NCI-H1436 treated with DMSO at 0.1 percent for 48 hours (cell line): ENCODE measurements around the gene FLRT3.

ENCODE experiments used
- DNase-seq: peaks from one replicate; lab custom pipeline; 2025; lab: John Stamatoyannopoulos, UW

FLRT3 gene

DNA sequence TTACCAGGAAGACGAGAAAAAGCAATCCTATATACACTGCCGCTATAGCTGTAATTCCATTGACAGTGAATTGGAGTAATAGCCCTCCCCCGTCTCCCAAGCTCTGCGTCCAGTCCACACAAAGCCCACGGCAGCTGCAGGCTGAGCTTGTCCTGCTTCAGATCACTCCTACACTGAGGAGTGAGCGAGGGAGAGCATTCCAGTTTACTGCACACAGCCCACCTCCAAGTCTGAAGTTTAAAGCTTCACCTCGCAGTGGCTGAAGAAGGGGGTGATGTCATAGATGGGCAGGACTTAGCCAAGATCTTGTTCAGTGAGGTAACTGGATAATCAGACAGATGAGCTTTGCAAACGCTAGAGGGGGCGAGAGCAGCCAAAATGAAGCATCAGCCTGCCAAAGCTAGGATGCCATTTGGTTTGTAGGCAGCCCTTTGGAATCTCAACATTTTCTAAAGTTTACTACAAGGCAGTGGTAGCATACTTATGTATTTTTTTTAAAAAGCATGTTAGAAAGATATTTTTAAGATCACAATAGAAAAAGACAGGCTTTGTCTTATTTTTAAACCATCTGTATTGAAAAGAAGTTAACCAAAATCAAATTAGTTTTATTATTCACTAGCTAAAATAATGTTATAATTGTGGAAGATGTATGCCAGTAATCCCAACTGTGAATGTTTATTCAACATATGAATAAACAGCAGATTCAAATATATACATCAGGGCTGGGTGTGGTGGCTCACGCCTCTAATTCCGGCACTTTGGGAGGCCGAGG is at the start of gene FLRT3:
FLRT3 (minus strand) TSS at position 213 of the 772 bp plus-strand sequence. CDS start 10,106 bp downstream, outside the sequence.
- DNase-seq = peak; percentile 86

DNA sequence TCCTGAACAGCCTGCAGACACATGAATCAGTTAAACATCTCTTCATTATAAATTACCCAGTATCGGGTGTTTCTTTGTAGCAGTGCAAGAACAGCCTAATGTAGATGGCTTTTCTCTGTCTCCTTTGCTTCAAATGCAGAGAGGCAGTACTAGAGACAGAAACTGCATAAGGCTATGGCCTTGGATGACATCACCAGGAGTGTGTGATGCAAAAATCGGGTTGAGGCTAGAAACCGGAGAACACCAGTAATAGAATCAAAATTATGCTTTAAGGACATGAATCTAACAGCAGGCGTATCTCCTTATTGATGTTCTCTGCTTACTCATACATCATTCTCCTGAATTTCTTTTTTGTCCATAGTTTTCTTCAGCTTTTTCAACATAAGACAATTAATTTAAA is 49.3 kb upstream of the FLRT3 start:
- DNase-seq = no peak

DNA sequence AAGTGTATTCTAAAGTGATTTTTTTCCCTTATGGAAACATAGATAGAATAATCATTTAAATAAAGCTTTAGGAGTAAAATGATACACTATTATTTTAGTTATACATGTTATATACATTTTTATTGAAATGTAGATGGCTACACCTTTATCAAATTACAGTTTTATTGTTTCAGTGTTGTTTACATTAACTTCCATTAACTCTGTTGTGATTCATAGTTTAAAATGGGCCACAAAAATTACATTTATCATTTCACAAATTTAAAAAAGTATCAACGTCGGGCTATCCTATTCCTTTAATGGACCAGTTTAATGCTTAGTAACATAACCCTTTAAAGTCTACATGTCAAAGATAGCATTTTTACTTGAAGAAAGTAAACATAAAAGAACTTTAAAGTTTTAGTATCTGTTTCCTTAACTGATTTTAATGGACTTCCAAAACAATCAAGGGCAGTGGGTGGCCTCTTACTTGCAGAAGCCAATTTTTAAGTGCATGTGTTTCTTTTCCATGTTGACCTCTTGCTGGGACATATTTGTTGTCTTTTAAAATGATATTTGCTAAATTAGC is 47.8 kb upstream of the FLRT3 start:
- DNase-seq = no peak

DNA sequence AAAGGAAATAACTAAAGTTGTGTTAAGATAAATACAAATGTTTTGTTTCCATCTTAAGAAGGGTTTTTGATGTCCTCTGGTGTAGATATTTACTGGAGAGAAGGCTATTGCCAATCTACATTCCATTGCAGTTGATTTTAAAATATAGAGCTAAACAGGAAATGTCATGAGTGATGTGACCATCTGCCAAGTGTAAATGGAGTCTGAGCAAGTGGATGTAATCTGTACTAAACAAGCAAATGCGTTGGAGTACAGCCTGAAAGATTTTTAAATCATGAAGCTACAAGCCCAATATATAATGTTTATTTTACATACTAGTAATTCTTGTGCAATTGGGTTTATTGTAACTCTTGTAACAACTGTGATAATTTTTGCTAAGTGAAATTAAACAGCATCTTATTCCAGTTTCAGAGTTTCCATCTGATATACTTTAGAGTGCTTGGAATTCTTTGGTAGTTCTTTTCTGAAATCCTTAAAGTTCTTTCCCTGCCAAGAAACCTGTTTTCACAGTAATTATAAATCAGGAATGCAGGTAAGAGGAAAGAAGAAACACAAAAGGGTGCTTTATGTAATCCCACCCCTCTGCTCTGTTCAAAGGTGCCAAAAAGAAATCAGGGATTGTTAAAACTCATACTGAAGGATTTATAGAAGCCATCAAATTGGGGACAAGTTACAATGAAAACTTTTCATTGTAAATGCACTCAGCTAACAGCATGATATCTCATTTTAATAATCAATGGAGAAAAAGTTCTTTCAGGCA is 47.2 kb upstream of the FLRT3 start:
- DNase-seq = no peak

DNA sequence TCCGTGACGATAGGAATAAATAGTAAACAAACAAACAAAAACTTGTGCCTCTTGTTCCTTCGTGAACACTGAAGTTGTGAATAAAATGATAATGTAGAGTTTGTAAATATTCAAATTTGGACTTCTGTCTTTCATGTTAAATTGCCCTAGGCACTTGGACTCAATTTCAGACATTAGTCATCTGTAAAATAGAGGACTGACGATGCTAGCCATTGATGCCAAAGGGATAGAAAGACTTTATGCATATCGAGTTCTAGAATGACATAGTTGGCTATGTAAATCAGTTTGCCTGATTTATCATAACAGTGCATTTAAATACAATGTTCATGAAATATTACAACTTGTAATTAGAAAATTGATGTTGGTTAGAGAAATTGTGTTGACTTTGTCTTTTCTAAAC is 45.9 kb upstream of the FLRT3 start:
- DNase-seq = no peak

DNA sequence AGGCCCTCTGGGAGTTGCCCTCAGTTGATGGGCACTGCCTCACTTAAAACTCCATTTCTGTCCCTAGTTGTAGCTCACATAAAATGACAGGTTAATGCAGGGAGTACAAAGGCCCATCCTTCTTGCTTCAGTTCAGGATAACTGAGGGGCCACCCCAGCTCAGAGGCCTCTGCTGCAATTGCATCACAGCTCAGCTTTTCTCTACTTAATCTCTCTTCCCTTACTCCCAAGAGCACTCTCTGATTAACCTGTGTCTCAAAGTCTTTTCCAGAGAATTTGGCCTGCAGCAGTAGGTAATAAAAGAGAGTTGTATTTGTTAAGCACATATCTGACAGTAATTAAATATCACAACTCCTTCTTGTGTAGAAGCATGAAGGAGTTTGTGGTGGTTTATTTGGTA is 40.9 kb upstream of the FLRT3 start:
- no peak for DNase-seq

DNA sequence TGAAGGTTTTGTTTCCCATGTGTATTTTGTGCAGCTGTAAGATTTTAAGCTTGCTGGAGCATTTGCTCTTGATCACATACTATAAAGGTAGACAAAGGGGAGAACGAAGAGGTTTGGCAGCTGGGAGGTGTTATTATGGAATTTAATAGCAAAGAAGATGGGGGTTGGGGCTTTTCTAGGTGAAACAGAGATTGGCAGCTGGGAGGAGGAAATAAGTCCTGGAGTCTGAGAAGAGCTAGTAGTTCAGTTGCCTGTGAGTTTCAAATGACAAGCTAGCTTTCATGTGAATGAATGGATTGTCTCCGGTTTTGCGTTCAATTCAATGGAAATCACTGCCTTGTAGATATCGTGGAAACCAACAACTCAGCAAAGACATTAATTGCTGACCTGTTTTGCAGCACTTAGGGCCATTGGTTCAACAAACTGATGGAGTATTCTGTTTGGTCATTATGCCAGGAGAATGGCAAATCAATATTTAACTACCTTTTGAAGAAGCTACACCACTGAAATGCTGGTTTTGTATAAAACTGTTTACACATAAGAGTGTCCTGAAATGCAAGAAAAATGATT is 38.1 kb upstream of the FLRT3 start:
- peak; percentile 19 for DNase-seq

DNA sequence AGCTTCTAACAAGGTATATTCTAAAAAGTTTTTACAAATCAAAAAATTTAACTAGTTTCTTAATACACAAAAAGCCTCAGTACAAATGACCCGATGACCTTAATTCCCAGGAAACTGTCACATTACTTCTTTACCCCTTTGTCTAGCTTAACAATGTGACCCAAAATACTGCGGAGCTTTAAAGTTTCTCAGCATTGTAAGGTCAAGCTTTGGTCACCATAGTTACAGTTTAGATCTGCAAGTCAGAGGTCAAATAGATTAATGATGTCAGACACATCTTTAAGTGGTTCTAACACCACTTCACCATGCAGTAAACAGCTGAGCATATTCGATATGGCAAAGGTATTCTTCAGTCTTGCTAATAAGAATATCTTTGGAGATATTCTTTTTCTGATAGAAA is 36.8 kb upstream of the FLRT3 start:
- no peak for DNase-seq

DNA sequence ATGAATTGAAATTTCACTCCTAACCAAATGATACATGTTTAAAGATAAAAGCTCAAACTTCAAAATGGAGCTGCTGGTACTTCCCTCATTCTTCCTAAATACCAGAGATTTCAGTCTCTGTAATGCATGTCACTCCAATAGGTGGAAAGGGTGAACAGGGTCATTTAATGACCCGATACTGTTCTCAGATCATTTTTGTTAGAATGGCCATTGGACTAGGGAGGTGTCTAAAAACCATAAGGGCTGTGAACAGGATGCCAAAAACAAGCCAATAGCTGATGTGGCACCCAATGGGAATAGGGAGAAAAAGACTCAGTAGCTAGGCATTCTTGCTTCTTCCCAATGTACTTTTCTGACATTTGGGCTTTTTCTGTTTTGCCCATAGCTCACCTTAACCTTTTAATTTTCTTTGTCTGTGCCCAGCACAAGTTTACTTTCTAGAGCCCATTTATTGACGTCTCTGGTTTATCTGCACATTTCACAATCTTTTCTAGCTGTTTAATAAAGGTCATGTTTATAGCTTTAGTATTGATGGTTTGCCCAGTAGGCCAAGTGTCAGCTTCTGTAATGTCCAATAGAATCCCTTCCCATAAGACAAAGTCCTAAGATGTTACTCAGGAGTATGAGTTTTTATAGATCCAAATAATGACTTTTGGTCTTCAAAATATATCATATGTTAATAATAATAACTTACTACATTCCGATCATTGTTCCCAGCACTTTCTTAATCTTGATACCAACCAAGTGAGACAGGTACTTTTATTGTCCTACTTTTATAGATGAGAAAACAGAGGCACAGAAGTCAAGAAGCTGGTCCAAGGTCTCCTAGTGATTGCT is 24.3 kb upstream of the FLRT3 start:
- DNase-seq = no peak

DNA sequence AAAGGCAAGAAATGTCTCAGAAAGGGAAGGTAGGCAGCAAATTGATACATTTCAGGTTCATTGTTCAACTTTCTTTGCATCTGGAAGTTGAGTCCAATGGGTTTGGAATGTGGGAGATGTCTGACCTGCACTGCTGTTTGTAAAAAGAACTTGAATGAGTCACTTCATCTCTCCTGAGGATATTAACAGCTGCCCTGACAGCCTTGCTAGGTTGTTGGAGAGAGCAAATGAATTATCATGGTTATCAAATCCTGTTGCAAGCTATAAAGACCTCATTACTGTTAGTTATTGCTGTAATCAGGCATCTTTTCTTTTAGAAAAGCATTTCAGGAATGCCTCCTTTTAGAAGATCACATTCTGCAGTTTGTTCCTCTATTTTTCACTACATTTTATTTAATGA is 23.0 kb upstream of the FLRT3 start:
- DNase-seq = no peak

DNA sequence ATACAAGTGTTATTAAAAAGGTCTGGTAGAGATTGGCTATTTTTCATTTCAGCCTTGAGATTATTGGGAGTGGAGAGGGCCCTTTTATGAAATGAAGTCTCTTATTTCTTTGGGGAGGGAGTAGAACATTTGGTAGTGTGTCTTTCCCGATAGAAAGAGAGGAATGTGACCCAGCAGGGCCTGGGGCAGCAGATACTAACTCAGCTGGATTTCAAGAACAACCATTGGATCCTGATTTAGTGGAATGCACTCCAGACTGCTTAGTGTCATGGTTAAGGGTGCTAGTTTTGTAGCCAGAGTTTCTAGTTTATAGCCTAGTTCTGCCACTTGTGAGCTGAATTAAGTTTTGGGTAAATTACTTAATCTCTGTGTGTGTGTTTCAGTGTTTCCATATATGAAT is 18.4 kb upstream of the FLRT3 start:
- DNase-seq = no peak

DNA sequence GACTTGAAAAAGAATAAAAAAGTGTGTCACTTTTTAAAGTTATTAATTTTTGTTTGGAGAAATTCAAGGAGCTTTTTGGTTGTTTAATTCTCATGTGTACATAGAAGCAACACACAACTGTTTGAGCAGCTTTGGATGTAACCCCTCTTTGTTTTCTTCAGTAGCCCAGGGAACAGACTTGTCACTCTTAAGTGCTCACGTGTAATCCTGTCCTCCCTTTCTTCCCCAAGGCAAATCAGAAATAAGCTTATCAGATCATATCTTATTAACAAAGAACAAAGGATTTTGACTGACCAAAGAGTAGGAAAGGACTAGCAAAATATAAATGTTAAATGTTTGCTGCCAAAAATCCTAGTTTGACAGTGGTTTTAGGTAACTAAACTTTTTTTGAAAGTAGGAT is 7.3 kb upstream of the FLRT3 start:
- DNase-seq = no peak

DNA sequence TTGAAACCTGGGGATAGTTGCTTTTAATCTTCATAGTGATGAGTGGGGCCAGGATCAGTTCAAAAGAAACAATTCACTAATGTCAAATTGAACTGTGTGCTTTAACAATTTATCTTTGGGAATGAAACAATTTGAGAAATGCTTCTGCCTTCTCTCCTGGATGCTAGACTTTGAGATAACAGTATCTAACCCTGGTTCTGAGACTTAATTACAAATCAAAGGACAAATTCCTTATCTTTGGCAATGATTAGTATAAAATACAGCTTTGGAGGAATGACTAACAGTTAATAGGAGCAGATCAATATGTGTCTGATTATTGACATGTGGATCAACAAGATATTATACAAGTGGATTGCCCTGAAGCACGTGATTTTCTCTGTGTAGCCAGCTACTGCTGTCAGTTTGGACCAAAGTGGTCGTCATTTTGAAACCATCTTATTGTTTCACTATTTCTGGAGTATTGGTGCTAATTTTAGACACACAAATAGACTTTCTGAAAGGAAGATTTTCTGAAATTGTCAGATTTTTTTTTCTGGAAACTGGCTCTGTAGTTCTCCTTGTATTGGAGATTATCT is 6.2 kb upstream of the FLRT3 start:
- no peak for DNase-seq

DNA sequence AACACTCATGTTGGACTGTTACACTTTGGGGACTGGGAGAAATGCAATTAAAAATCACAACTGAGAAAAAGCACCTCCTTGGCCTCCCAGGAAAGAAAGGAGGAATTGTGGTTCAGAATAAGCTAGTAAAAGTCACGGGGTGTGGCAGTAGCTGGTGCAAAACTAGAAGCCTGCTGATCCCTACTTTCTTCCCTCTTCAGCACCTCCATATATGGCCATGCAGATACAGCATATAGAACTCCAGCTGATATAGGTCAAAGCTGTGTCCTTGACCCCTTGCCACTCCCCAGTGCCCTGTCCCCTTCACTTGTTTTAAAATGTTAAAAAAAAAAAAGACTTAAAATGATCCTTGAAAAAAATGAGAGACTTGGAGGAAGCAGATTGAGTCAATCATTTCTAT is 5.5 kb upstream of the FLRT3 start:
- no peak for DNase-seq

DNA sequence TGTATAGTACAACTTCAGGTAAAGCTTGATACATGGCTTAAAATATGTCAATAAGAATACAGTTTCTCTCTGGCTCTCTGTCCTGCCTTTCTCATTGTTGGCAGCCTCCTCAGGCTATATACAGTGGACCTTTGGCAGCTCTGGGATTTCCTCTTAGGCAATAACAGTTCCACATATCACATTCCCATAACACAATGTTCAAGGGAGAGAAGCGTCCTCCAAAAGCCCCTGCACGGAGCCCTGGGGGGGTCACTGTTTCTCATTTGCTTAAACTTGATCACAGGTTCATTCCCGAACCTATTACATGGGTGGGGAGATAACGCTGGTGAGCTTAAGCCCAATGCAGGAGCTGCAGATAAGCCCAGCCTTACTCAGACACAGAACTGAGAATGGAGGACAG is 4.4 kb upstream of the FLRT3 start:
- DNase-seq = no peak

DNA sequence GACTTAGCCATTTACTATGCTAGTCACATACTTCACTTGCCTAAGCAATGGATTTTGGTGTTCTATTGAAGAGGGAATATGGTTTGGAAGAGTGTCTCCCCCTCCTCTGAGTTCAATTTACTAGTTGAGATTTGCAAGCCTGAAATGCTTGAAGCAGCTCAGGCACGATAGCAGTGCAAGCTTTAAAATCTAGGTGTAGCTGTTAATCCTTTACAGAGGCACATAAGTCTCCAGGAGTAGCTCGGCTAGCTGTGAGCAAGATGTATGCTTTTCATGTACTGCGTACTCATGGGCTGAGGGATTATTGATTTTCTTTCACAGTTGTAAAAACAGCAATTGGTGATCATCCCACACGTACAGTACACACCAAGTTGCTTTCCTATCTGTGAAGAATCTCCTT is 726 bp downstream of the FLRT3 start:
- DNase-seq = no peak

DNA sequence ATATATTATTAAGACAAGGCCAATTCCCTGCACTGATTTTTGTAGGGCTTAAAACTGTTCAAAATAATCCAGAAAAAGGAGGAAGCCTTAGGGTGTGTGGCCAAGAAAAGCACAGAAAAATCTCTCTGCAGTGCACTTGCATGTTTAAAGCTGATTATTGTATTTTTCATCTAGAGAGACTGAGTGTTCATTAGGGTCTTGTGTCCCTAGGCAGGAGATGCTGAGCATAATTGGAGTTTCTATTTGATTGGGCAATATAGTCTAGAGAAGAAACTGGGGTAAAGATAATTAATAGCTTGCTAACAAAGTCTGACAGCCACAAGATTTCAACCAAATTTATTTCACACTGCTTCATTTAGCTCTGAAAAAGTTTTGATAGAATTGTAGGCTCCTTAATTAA is 2.4 kb downstream of the FLRT3 start:
- no peak for DNase-seq

DNA sequence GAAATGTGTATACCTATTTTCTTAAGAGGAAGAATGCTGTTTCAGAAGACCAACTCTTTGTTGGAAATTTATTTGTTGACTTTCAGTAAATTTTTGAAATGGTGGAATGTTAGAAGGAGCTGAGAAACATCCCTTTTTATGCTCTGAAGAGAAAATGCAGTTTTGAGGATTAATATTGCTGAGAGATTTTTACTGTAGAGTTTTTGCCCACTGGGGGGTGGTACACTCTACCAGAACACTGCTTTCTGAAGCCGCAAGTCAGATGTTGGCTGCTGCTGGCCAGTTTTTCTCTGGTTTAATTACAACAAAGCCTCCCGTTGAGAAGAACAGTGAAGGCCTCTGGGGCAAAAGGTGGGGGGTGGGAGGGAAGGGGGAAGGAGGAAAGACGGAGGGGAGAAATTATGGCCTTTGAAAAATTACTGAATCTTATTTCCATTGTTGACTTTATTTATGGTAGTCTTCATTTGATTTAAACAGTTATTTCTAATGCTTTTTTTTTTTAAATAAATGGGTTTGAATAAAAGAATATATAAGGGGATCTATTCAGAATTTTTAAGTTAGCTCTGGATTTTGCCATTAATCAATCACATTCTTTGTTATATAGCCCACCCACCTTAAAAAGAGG is 3.0 kb downstream of the FLRT3 start:
- no peak for DNase-seq

DNA sequence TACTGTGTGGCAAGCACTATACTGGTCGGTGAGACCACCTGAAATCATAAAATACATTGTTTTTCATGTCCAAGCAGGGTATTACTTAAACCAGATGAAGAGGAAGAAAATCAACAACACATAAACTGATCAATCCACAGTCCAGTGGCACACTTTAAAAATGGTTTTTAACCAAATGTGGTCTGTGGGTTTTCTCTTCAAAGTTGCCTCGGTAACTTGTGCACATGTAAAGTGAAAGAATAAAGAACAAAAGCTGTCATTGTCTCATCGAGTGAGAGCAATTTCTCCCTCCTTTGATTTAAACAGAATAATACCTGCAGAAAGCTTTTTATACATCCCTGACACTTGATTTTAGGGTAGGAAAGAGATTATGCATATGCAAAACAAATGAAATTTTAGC is 3.7 kb downstream of the FLRT3 start:
- DNase-seq = no peak

DNA sequence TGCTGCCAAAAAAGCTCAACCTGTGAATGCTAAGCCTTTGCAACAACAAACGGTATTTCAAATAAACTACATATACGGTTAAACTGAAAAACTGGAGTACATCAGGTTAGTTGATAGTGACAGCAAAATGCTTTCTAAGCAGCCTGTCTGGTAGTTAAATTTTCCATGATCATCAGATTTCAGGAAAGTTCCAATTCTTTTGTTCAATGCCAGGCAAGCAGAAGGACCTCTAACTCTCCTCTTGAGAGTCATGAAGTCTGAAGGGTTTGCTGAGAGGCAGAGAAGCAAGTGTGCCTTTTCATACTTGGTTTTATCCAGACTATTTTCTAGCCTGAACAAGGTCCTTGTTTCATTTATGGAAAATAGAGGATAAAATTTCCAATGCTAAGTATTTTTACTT is 4.5 kb downstream of the FLRT3 start:
- no peak for DNase-seq

DNA sequence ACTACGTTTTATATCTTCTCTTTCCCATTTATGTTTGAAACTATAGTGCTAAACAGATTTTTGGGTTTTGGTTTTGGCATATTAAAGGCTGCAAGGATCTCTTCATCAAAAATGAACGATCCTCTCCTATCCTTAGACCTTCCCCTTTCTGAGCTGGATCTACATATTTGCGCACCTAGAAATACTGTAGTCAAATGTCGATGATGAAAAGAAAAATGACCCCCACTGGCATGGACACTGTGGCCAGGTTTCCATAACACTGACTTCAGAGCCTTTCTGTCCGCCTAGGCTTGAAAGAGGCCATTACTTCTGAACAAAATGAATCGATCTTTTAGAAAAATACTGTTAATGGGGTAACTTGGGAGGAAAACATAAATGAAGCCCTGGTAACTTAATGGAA is 5.8 kb downstream of the FLRT3 start:
- DNase-seq = no peak
